Body of pancreas (tissue), 4 donors: ENCODE results near the gene SPTBN1.

ENCODE experiments used
- POLR2A ChIP-seq, 3 donors: fragments of 450-650 bp; IDR thresholded peaks; one replicate each; pipeline ENCODE4 v1.6.1; 2016; ENCODE audit warnings: antibody characterized with exemption in 3 of 3, mild to moderate bottlenecking in 2 of 3
- TF ChIP-seq, protein P1 (sequence below), 7 experiments: fragments of 450-650 bp in 4 of 7; fragments of 200-600 bp in 3 of 7; sonication (generic) in 3 of 7; IDR thresholded peaks; one replicate each; pipeline ENCODE4 v1.5.1; 2016 to 2019; ENCODE audit warnings: antibody characterized with exemption in 7 of 7

DNA sequence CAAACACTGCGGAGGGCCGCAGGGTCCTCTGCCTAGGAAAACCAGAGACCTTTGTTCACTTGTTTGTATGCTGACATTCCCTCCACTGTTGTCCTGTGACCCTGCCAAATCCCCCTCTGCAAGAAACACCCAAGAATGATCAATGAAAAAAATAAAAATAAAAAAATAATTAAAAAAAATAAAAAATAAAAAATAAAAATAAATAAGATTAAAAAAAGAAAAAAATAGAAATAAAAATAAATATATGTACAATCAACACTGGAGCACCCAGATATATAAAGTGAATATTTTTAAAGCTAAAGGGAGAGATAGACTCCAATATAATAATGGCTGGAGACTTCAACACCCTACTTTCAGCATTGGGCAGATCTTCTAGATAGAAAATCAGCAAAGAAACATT is 243.5 kb downstream of the SPTBN1 start:
- no peak for TF ChIP-seq POLR2A (IDR thresholded peaks at IDR 0.05)
- TF ChIP-seq, protein P1, sequence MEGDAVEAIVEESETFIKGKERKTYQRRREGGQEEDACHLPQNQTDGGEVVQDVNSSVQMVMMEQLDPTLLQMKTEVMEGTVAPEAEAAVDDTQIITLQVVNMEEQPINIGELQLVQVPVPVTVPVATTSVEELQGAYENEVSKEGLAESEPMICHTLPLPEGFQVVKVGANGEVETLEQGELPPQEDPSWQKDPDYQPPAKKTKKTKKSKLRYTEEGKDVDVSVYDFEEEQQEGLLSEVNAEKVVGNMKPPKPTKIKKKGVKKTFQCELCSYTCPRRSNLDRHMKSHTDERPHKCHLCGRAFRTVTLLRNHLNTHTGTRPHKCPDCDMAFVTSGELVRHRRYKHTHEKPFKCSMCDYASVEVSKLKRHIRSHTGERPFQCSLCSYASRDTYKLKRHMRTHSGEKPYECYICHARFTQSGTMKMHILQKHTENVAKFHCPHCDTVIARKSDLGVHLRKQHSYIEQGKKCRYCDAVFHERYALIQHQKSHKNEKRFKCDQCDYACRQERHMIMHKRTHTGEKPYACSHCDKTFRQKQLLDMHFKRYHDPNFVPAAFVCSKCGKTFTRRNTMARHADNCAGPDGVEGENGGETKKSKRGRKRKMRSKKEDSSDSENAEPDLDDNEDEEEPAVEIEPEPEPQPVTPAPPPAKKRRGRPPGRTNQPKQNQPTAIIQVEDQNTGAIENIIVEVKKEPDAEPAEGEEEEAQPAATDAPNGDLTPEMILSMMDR (IDR thresholded peaks at IDR 0.05), result no peak
